ENCODE data around the gene RCAN2. TPM values are rescaled to one million over a fixed set of nuclear protein-coding genes. Genes with fewer than 3 reads are reported as not detected.

RCAN2 gene
- total RNA-seq, 2 donors from 2014 or later = 3.6 to 7.0 TPM

DNA sequence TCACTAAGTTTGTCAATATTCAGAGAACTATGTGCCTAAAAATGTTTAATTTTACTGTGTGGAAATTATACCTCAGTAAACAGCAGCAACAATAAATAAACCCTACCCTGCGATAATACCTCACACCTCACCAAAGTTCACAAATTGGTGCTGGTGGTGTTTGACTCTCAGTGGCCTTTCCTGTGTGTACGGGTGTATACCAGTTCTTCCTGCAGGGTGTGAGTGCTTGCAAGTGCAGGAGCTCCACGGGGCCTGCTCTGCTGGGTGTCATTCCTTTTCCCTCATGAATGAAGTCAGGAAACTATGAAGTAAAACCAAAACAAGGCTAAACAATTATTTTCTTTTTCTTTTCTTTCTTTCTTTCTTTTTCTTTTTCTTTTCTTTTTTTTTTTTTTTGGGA lies 316.3 kb downstream of the RCAN2 start:
- intact Hi-C loops (cut with DNase I) = no loop called here
- Histone ChIP-seq H3K27me3 (no peaks in the 10 kb centered on the region), H3K27ac (no peak overlapping the region), H3K9me3 (no peaks in the 10 kb centered on the region), H3K4me3 (no peak overlapping the region), H3K36me3 (no peaks in the 10 kb centered on the region), H3K4me1 (no peaks in the 10 kb centered on the region), H3K9ac (ENCODE audit: low read depth in 2 of 2, low read length in 2 of 2) (no peak overlapping the region)
- DNase-seq = no peak
- TF ChIP-seq, protein P1, sequence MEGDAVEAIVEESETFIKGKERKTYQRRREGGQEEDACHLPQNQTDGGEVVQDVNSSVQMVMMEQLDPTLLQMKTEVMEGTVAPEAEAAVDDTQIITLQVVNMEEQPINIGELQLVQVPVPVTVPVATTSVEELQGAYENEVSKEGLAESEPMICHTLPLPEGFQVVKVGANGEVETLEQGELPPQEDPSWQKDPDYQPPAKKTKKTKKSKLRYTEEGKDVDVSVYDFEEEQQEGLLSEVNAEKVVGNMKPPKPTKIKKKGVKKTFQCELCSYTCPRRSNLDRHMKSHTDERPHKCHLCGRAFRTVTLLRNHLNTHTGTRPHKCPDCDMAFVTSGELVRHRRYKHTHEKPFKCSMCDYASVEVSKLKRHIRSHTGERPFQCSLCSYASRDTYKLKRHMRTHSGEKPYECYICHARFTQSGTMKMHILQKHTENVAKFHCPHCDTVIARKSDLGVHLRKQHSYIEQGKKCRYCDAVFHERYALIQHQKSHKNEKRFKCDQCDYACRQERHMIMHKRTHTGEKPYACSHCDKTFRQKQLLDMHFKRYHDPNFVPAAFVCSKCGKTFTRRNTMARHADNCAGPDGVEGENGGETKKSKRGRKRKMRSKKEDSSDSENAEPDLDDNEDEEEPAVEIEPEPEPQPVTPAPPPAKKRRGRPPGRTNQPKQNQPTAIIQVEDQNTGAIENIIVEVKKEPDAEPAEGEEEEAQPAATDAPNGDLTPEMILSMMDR (IDR thresholded peaks at IDR 0.05) = no peak

- H3K9me3 ChIP-seq = no peaks in the 10 kb centered on the region
- DNase-seq = no peak
- no peaks in the 10 kb centered on the region for H3K36me3 ChIP-seq
- intact Hi-C loops (cut with DNase I) = no loop called here
- no peak overlapping the region for H3K9ac ChIP-seq (ENCODE audit: low read depth in 2 of 2, low read length in 2 of 2)
- H3K27ac ChIP-seq = no peak overlapping the region
- no peaks in the 10 kb centered on the region for H3K4me1 ChIP-seq
- TF ChIP-seq, protein P1 (IDR thresholded peaks at IDR 0.05) = no peak
- no peaks in the 10 kb centered on the region for H3K27me3 ChIP-seq
- no peak overlapping the region for H3K4me3 ChIP-seq
Observed at GRCh38 chr6:46172176-46172575, 319.1 kb downstream of the RCAN2 start.

Other genes with a start within 250 kb of the RCAN2 start
- gene CYP39A1, start 161.4 kb upstream of the RCAN2 start, total RNA-seq = 1 to 10 TPM; 4.3 to 4.4 TPM
- gene SLC25A27, start 161.5 kb upstream of the RCAN2 start, total RNA-seq = 1 to 10 TPM; 7.1 to 7.6 TPM
- gene TDRD6, start 196.4 kb upstream of the RCAN2 start, total RNA-seq = under 1 TPM; 0.08 to 0.40 TPM
- gene PLA2G7, start 243.9 kb upstream of the RCAN2 start, total RNA-seq = 1 to 10 TPM; 1.2 to 2.9 TPM